Stimulated activated CD4-positive, alpha-beta T cell treated with anti-CD3 and anti-CD28 coated beads, Interleukin-2, amount 100 ng/mL, for 24 hours (primary cell): ENCODE data around the gene AOAH.
"Not testable (repeated sequence)": the region's sequence is repeated elsewhere in the genome, so short reads cannot be mapped to it uniquely, and the experiment has no call there.

Source experiments
- DNase-seq, 2 donors: peaks; one replicate each; pipeline ENCODE4 v3.0.0-alpha.2; 2020

AOAH gene

DNA sequence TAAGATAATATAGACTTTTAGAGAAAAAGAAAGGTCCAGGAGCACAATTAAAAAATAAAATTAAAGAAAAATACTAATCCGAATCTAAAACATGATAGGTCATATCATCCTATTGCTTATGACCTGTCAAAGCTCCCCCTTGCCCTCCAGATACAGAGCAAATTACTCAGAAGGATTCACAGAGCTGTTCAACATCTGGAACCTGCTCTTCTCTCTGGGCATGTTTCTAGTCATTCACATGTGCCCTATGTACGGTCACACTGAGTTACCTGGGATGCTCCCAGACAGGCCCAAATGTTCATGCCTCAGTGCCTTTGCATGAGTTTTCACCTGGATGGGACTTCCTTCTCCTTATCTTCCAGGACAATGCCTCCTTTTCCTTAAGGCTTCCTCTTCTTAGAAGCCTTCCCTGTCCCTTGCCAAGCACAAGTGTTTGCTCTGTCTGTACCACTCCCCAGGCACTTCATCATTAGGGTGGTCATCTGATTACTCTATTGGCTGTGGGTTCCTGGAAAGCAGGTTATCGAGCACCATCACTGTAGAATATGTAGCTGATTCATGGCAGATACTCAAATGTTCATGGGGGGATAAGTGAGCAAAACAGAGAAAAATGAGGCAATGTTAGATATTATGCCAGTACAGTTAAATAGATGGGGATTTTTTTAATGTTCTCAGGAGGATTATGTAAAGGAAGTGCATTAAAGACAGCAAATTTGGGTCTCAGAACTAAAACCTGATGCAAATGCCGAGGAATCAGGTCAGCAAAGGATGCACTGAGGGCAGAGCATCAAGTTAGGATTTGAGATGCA is 12.0 kb upstream of the AOAH start:
- no peak for DNase-seq

DNA sequence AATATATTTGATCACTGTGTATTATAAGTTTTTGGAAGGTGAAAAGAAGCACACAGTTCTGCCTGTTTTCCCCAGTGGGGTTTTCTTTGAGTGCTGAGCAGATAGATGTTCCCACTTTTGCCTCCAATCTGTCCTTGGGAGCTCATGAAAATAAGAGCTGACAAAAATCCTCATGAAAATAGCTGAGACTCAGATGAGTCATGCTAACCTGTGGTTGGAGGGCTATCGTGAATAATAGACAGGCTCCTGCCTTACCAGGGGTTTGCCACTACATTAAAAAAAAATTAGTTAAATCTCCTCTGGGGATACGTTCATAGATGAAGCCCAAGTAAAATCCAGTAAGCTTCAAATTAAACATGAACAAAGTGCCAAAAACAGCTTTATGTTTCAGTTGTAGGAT is 10.9 kb upstream of the AOAH start:
- DNase-seq, result no peak

DNA sequence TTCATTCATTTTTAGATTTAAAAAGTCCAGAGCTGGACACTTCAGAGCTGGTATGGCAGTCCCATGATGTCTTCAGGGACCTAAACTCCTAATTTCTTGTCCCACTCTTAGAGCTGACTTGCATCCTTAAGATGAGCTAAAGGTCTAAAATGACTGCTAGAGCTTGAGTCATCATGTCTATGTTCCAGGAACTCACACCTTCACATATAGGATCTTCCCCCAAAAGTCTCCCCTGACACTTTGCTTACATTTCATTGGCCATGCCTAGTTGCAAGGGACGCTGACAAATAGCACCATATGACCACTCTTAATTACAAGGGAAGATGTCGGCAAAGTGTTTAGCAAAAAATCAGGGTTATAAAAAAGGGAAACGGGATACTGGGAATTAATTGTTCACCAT is 10.4 kb upstream of the AOAH start:
- DNase-seq, result no peak

DNA sequence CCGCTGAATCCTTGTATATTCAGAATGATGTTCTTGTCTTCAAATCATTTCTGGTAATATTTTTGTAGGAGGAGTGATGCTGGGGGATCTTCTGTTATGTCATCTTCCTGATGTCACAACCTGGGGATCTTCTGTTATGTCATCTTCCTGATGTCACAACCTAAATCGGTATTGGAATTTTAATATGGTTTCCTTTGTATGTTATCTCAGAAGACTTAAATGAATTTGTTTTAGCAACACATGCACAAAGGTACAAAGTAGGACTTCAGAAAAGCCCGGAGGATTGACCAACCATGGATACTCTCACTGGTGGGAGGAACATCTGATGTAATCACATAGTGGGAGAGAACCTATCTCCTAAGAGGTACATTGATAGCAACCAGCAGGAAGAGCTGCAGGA is 9.1 kb upstream of the AOAH start:
- DNase-seq, result no peak

DNA sequence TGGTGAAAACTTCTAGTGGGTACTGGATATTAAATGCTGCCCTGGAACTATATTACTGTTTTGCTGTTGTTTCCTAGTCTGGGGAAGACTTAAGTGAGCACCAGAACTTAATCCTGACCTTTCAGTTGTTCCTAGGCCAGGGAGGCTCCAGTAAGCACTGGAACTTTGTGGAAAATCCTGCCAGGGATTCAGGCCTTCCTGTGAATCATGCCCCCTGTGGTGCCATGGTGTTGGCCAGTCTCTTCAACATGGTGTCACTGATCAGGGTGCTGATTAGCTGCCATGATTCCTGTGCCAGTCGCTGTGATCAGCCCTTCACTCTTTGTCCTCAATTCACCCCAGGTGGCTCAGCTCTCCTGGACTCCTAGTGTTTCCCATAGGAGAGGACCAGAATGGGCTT is 8.5 kb upstream of the AOAH start:
- no peak for DNase-seq

DNA sequence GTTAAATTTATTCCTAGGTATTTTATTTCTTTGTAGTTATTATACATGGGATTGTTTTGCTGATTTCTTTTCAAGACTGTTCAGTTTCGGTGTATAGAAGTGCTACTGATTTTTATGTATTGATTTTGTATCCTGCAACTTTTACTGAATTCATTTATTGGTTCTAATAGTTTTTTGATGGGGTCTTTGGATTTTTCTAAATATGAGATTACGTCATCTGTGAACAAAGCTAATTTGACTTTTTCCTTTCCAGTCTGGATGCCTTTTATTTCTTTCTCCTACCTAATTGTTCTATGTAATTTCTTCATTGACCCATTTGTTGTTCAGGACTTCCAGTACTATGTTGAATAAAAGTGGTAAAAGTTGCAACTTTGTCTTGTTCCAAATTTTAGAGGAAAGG is 5.8 kb upstream of the AOAH start:
- no peak for DNase-seq

DNA sequence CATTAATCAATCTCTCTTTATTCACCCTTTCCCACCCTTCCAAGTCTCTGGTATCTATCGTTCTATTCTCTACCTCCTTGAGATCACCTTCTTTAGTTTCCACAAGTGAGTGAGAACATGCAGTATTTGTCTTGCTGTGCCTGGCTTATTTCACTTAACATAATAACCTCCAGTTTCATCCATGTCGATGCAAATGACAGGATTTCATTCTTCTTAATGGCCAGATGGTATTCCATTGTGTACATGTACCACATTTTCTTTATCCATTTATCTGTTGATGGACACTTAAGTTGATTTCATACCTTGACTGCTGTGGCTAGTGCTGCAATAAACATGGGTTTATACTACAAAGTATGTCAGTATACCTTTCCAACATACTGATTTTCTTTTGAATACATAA is 3.8 kb upstream of the AOAH start:
- DNase-seq, result no peak

DNA sequence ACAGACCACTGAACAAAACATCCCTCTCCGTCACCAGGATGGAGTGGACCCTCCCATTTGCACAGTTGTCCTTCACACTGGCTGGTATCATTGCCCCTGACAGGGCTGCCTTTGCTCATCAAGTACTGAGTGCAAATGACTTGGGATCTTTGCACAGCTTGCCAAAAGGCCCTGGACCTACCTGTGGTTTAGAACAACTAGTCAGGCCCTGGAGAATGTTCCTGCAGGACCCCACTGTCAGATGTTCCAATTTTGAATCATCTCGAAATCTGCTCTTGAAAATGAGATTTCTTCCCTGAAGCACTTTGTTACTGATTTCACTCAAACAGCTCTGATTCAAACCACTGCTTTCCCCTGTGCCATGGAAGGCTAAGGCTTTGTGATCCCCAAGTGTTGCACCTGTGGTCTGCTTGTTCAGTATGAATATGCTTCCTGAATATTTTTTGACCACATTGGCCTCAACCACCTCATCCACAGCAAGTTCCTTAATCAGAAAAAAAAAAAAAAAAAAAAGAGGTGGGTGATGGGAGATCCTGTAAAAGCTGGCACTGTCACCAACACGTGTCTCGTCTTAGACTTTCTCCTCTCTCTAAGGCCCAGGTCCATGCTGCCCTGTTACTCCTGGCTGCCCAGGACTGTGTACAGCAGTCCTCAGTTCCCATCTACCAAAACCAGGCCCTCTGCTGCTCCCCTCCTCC is 2.7 kb upstream of the AOAH start:
- DNase-seq, result peak in 1 of 2 donors; percentile 35

DNA sequence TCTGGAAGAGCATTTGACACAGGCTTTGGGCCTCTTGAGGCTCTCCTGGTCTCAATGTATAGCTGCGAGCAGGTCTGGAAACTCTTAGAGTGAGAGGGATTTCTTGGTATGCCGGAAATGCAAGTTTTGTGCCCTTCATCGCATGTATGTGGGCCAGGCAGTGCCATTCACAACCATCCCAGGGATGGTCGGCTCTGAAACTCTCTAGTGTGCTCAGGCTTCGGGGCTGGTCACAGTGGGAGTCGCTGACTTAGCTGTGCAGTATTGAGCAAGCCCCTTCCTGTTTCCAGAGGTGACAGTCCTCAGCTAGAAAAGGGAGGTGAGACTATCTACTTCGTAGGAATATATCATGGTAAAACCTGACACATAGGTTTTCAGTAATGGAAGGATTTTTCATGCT is 2.0 kb upstream of the AOAH start:
- peak in 1 of 2 donors; percentile 17 for DNase-seq

DNA sequence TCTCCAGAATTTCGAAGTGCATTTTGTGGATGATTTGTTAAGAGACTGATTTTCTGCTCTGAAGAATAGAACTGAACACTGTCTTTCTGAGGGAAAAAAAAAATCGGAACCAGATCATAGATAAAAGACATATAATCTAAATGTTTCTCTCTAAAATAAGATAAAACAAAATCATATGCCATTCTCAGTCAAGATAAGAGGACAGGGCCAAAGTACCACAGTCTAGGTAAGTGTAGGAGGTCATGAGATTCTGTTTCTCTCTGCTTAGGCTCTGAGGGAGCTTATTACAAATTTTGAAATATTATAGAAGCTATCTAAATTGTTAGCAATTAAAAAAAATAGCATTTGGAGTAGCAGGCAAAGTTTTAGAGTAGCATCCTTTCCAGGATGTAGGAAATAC is 702 bp upstream of the AOAH start:
- DNase-seq, result no peak

DNA sequence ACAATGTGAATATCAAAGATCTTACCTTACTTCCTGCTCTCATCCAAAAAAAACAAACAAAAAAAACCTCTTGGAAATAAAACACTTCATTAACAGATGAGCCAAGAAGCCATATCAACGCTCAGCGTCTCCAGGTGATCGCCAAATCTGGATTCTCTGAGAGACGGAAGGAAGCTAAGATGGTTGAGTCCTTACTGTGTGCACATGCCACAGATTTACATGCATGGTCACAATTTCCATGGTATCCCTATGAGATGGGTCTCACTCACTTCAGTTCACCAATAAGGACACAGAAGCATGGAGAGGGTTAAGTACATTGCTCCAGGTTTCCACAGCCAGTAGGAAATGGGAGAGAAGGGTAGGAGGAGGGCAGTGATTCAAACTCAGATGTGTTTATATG is 1.0 kb downstream of the AOAH start:
- DNase-seq, result no peak

DNA sequence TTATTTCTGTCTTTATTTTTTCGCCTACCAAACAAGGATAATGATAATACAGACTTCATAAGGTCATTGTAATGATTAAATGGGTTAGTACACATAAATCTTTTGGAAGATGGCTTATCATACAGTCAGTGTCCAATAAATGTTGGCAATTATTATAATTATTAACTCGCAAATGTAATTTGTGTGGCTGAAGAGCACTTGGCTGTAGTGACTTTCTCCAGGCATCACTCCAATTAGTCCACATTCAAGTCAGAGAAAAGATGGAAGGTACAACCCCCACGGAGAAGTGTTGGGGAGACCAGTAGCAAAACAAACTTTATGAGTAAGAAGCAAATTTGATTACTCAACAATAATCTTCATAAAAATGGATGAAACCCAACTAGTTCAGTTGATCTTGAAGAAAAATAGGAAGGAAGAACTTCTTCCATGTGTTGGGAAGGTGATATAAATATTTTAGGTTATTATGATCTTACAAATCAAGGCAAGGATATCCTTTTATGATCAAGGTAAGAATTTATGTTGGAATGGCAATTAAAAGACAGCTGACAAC is 5.1 kb downstream of the AOAH start:
- no peak for DNase-seq

DNA sequence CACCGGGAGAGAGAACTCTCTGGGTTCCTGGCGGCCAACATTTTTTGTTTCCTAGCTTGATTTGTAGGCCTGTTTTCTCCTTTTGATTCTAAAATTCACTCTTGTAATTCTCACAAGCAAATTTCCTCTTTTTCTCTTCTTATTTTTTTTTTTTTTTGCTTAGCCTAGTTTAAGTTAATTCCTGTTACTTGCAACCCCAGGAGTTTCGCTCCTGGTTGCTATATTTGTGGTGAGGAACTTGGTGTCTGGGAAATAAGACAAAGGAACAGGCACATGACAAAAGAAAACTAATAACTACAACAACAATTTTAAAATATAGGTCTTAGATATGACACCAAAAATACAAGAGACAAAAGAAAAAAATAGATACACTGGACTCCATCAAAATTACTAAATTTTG is 6.7 kb downstream of the AOAH start:
- no peak for DNase-seq

DNA sequence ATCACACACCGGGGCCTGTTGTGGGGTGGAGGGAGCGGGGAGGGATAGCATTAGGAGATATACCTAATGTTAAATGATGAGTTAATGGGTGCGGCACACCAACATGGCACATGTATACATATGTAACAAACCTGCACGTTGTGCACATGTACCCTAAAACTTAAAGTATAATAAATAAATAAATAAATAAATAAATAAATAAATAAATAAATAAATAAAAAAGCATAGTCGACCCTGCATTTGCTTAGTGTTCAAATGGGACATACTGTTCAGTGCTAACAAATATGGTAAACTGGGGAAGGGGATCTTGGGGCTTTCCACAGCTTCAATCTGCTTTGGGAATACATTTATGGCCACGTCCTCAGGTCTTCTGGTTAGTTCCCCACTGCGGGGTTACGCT is 7.5 kb downstream of the AOAH start:
- DNase-seq, result not testable (repeated sequence)

DNA sequence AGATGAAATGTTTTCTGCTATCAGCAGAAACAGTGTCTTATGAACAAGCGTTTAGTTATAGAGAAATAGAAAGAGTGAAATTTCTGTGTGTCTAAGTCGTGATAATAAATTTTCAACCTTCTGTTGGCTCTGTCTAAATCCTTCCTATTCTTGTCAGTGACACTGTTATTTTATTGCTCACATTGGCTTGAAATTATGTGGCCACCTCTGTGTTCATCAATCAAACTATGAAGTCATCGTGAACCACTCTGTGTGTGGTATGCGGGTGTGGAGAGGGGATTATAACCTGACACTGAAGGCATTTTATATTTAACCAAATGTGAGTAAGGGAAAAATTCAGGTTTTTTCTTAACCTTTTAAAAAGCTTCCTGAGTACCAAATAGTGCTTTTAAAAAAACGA is 12.3 kb downstream of the AOAH start:
- no peak for DNase-seq

DNA sequence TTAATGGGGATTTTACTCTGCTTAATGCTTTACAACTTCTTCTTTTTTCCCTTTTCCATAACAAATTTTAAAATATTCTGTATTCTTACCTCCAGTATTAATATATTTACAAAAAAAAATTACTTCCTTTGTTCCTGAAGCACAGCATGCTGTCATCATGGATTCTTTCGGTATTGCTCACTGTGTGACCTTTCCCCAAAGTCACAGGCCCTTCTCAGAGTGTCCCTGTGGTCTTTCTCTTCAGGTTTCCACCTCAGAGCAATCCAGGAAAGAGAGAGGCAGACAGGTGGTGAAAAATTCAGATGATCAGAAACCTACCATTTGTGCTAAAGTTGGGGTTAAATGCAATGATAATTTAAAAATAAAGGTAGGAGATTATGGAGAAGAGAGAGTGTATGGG is 13.0 kb downstream of the AOAH start:
- no peak for DNase-seq

DNA sequence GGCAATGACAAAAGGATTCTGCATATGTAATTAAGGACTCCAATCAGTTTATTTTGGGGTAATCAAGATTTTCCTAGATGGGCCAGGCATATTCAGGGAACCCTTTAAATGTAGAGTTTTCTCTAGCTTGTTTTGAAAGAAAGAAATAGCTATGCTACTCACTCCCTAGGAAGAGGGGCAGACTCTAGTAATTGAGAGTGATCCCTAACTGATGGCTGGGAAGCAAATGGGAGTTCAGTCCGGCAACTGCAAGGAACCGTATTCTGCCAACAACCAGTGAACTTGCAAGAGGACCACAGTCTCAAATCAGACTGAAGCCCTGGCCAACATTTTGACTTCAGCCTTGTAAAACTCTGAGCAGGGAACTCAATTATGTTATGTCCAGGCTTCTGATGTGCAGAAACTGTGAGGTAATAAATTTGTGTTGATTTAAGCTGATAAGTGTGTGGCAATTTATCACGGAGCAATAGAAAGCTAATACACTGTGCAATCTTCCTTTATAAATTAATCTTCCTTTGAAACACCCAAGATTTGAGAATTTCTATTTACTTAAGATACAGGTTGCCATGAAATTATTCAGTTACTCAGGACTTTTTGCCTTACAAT is 14.0 kb downstream of the AOAH start:
- no peak for DNase-seq

DNA sequence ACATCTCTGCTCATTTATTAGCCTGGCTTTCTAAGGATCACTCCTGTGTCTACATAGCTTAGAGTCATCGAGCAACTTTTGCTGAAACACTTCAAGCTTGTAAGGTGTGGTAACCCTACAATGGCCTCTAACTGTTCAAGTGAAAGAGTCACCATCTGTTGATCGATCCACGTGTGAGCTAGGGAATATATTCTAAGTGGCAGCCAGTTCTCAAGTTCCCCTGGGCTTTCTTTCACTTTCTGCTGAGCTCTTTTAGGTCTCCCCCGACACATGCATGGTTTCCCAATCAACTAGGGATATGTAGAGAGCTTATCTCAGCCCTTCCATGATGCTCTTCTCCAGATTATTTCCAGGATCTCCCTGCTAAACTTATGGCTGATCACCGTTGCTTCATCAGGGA is 15.5 kb downstream of the AOAH start:
- no peak for DNase-seq

DNA sequence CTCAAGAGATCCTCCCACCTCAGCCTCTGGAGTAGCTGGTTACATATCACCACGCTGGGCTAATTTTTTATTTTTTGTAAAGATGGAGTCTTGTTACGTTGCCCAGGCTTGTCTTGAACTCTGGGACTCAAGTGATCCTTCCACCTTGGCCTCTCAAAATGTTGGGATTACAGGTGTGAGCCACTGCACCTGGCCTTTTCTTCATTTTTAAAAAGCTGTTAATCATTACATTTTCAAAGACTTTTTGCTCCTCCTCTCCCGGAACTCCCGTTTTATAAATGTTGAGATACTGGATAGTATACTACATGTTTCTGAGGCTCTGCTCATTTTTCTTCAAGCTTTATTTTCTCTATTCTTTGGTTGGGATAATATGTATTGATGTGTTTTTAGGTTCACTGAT is 16.4 kb downstream of the AOAH start:
- no peak for DNase-seq

DNA sequence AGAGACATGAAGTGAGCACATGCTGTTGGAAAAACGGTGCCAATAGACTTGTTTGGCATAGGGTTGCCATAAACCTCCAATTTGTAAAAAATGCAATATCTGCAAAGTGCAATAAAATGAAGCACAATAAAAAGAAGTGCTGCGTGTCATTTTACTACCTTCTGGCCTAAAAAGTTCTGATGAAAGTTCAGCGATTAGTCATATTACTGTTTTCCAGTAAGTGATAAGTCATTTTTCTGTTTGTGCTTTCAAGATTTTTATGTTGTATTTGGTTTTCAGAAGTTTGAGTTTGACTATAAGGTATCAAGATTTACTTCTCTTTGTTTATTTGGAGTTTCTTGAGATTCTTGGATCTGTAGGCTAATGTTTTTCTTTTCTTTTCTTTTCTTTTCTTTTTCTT is 16.8 kb downstream of the AOAH start:
- no peak for DNase-seq

DNA sequence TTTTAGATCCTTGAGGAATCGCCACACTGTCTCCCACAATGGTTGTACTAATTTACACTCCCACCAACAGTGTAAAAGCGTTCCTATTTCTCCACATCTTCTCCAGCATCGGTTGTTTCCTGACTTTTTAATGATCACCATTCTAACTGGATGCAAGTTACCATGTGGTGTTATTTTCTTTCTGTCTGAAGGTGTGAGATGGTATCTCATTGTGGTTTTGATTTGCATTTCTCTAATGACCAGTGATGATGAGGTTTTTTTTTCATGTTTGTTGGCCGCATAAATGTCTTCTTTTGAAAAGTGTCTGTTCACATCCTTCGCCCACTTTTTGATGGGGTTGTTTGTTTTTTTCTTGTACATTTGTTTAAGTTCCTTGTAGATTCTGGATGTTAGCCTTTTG is 20.4 kb downstream of the AOAH start:
- not testable (repeated sequence) for DNase-seq

DNA sequence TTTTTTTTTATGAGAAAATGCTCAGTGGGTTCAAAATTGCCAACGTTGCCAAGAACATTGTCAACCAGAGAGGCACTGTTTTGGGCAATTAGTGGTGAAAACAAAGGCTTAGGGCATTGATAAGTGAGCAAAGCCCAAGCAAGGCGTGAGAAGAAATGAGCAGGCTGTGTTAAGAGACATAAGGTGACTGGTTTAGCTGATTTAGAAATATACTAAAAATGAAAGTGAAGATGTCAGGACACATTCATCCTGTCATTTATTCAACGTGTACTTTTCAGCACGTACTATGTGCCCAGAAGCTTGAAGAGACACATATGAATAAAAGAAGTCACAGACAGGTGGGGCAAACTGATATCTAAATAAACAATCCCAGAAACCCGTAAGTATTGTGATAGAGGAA is 31.8 kb downstream of the AOAH start:
- no peak for DNase-seq

DNA sequence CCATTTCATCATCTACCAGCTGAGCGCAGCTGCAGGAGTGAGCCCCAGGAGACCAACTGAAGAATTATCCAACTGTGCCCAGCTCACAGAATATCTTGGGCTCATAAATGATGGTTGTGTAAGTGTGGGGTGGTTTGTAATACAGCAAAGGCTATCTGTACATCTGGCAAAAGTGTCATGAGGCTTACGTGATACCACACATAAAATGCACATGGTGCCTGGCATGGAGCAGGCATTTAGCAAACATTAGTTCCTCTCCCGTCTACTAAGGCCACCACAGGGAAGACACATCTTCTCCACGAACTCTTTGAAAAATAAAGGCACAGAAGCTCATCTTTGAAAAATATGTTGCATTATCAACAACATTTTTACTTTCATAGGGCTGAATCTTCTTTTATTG is 32.3 kb downstream of the AOAH start:
- DNase-seq, result no peak
